ENCODE results near the gene IGF2BP2. TPM values are rescaled to one million over a fixed set of nuclear protein-coding genes. Genes with fewer than 3 reads are reported as not detected.
"Not testable (repeated sequence)": the region's sequence is repeated elsewhere in the genome, so short reads cannot be mapped to it uniquely, and the experiment has no call there.

IGF2BP2 gene
- total and polyA plus RNA-seq, 5 donors from 2014 or later, result 3.6 TPM; not detected in 4

GRCh38 chr3:185813691-185814215 is 11.1 kb downstream of the IGF2BP2 start:
- H3K9me3 Mint-ChIP-seq, result peaks cover 0 to 7% (median 0%) of the 10 kb centered on the region in 7 donors

GRCh38 chr3:185813205-185813604 is 11.6 kb downstream of the IGF2BP2 start:
- Histone ChIP-seq H3K36me3 (ENCODE audit: control insufficient read depth, insufficient read depth, low read length) (no peaks in the 10 kb centered on the region), H3K27ac (ENCODE audit: insufficient read depth, low read length, poor library complexity, severe bottlenecking) (no peak overlapping the region), H3K27me3 (ENCODE audit: control insufficient read depth, insufficient read depth, low read length) (peaks cover 13% of the 10 kb centered on the region), H3K9me3 (ENCODE audit: control insufficient read depth in 2 of 2, low read length in 2 of 2) (no peaks in the 10 kb centered on the region), H3K4me3 (ENCODE audit: low read depth, low read length) (no peak overlapping the region), H3K4me1 (ENCODE audit: control insufficient read depth, insufficient read depth, low read length, poor library complexity, severe bottlenecking) (no peaks in the 10 kb centered on the region)
- no peak for ATAC-seq (ENCODE audit: low read depth in 2 of 2)
- no peaks in the 10 kb centered on the region for H3K36me3 Mint-ChIP-seq
- H3K27me3 Mint-ChIP-seq, result peaks cover 54% of the 10 kb centered on the region
- H3K4me1 Mint-ChIP-seq, result no peaks in the 10 kb centered on the region
- H3K27ac Mint-ChIP-seq, result no peak overlapping the region
- DNase-seq, result no peak
- H3K4me3 Mint-ChIP-seq, result no peak overlapping the region
- H3K9me3 Mint-ChIP-seq, result peaks cover 0 to 5% (median 0%) of the 10 kb centered on the region in 7 donors

More at GRCh38 chr3:185813691-185814215, 11.1 kb downstream of the IGF2BP2 start:
- DNase-seq (no peak), ATAC-seq (ENCODE audit: low read depth in 2 of 2) (no peak)
- no peak overlapping the region for H3K4me3 Mint-ChIP-seq
- no peaks in the 10 kb centered on the region for H3K4me1 Mint-ChIP-seq
- Histone ChIP-seq H3K4me1 (ENCODE audit: control insufficient read depth, insufficient read depth, low read length, poor library complexity, severe bottlenecking) (no peaks in the 10 kb centered on the region), H3K36me3 (ENCODE audit: control insufficient read depth, insufficient read depth, low read length) (no peaks in the 10 kb centered on the region), H3K27ac (ENCODE audit: insufficient read depth, low read length, poor library complexity, severe bottlenecking) (no peak overlapping the region), H3K9me3 (ENCODE audit: control insufficient read depth in 2 of 2, low read length in 2 of 2) (no peaks in the 10 kb centered on the region), H3K4me3 (ENCODE audit: low read depth, low read length) (no peak overlapping the region), H3K27me3 (ENCODE audit: control insufficient read depth, insufficient read depth, low read length) (peaks cover 18% of the 10 kb centered on the region)
- H3K27ac Mint-ChIP-seq, result no peak overlapping the region
- H3K36me3 Mint-ChIP-seq, result no peaks in the 10 kb centered on the region
- peaks cover 60% of the 10 kb centered on the region for H3K27me3 Mint-ChIP-seq

- Mint-ChIP-seq H3K36me3 (no peaks in the 10 kb centered on the region), H3K27ac (no peak overlapping the region), H3K4me1 (no peaks in the 10 kb centered on the region), H3K27me3 (peaks cover 22% of the 10 kb centered on the region), H3K4me3 (no peak overlapping the region), H3K9me3 (peaks cover 0 to 2% (median 0%) of the 10 kb centered on the region in 7 donors)
- Histone ChIP-seq H3K4me1 (ENCODE audit: control insufficient read depth, insufficient read depth, low read length, poor library complexity, severe bottlenecking) (no peaks in the 10 kb centered on the region), H3K4me3 (ENCODE audit: low read depth, low read length) (no peak overlapping the region), H3K9me3 (ENCODE audit: control insufficient read depth in 2 of 2, low read length in 2 of 2) (no peaks in the 10 kb centered on the region), H3K27me3 (ENCODE audit: control insufficient read depth, insufficient read depth, low read length) (peaks cover 7% of the 10 kb centered on the region), H3K36me3 (ENCODE audit: control insufficient read depth, insufficient read depth, low read length) (no peaks in the 10 kb centered on the region), H3K27ac (ENCODE audit: insufficient read depth, low read length, poor library complexity, severe bottlenecking) (no peak overlapping the region)
- no peak for DNase-seq
- no peak for ATAC-seq (ENCODE audit: low read depth in 2 of 2)
These were observed 17.3 kb downstream of the IGF2BP2 start for GRCh38 chr3:185807445-185808068.

- not testable (repeated sequence) for ATAC-seq (ENCODE audit: low read depth in 2 of 2); H3K4me3 Mint-ChIP-seq
These were observed 26.1 kb downstream of the IGF2BP2 start for GRCh38 chr3:185798831-185799110.

GRCh38 chr3:185797993-185798830 is 26.6 kb downstream of the IGF2BP2 start:
- H3K4me3 Mint-ChIP-seq, result no peak overlapping the region
- peaks cover 0 to 3% (median 0%) of the 10 kb centered on the region in 4 donors for H3K4me1 Mint-ChIP-seq
- H3K27me3 Mint-ChIP-seq, result peaks cover 18% of the 10 kb centered on the region
- no peak overlapping the region for H3K27ac Mint-ChIP-seq
- no peak overlapping the region for H3K4me3 ChIP-seq (ENCODE audit: low read depth, low read length)
- no peak overlapping the region for H3K27ac ChIP-seq (ENCODE audit: insufficient read depth, low read length, poor library complexity, severe bottlenecking)
- H3K27me3 ChIP-seq (ENCODE audit: control insufficient read depth, insufficient read depth, low read length), result no peaks in the 10 kb centered on the region
- H3K9me3 ChIP-seq (ENCODE audit: control insufficient read depth in 2 of 2, low read length in 2 of 2), result no peaks in the 10 kb centered on the region
- H3K4me1 ChIP-seq (ENCODE audit: control insufficient read depth, insufficient read depth, low read length, poor library complexity, severe bottlenecking), result no peaks in the 10 kb centered on the region
- ATAC-seq (ENCODE audit: low read depth in 2 of 2) (no peak), DNase-seq (no peak)
- peaks cover 0 to 4% (median 2%) of the 10 kb centered on the region in 7 donors for H3K9me3 Mint-ChIP-seq
- no peaks in the 10 kb centered on the region for H3K36me3 Mint-ChIP-seq
- no peaks in the 10 kb centered on the region for H3K36me3 ChIP-seq (ENCODE audit: control insufficient read depth, insufficient read depth, low read length)

More at GRCh38 chr3:185798831-185799110, 26.1 kb downstream of the IGF2BP2 start:
- not testable (repeated sequence) for H3K36me3 Mint-ChIP-seq; H3K4me1 ChIP-seq (ENCODE audit: control insufficient read depth, insufficient read depth, low read length, poor library complexity, severe bottlenecking); H3K27ac Mint-ChIP-seq; H3K4me1 Mint-ChIP-seq; H3K27me3 ChIP-seq (ENCODE audit: control insufficient read depth, insufficient read depth, low read length); H3K27ac ChIP-seq (ENCODE audit: insufficient read depth, low read length, poor library complexity, severe bottlenecking); H3K36me3 ChIP-seq (ENCODE audit: control insufficient read depth, insufficient read depth, low read length); H3K9me3 Mint-ChIP-seq; H3K9me3 ChIP-seq (ENCODE audit: control insufficient read depth in 2 of 2, low read length in 2 of 2); DNase-seq; H3K4me3 ChIP-seq (ENCODE audit: low read depth, low read length)
- H3K27me3 Mint-ChIP-seq, result peaks cover 18% of the 10 kb centered on the region

- Histone ChIP-seq H3K4me1 (ENCODE audit: control insufficient read depth, insufficient read depth, low read length, poor library complexity, severe bottlenecking) (no peaks in the 10 kb centered on the region), H3K27me3 (ENCODE audit: control insufficient read depth, insufficient read depth, low read length) (no peaks in the 10 kb centered on the region), H3K4me3 (ENCODE audit: low read depth, low read length) (no peak overlapping the region), H3K27ac (ENCODE audit: insufficient read depth, low read length, poor library complexity, severe bottlenecking) (no peak overlapping the region), H3K9me3 (ENCODE audit: control insufficient read depth in 2 of 2, low read length in 2 of 2) (no peaks in the 10 kb centered on the region), H3K36me3 (ENCODE audit: control insufficient read depth, insufficient read depth, low read length) (no peaks in the 10 kb centered on the region)
- Mint-ChIP-seq H3K27me3 (peaks cover 18% of the 10 kb centered on the region), H3K9me3 (peaks cover 0 to 4% (median 2%) of the 10 kb centered on the region in 7 donors), H3K4me1 (peaks cover 0 to 3% (median 0%) of the 10 kb centered on the region in 4 donors), H3K4me3 (peak overlapping the region in 1 of 4 donors; percentile 83), H3K27ac (no peak overlapping the region), H3K36me3 (no peaks in the 10 kb centered on the region)
- DNase-seq, result no peak
- no peak for ATAC-seq (ENCODE audit: low read depth in 2 of 2)
These were observed 27.5 kb downstream of the IGF2BP2 start for GRCh38 chr3:185797108-185797881.

GRCh38 chr3:185796431-185797107 is 28.3 kb downstream of the IGF2BP2 start:
- no peak overlapping the region for H3K27ac Mint-ChIP-seq
- H3K9me3 Mint-ChIP-seq, result peaks cover 0 to 6% (median 2%) of the 10 kb centered on the region in 7 donors
- Histone ChIP-seq H3K27ac (ENCODE audit: insufficient read depth, low read length, poor library complexity, severe bottlenecking) (no peak overlapping the region), H3K4me1 (ENCODE audit: control insufficient read depth, insufficient read depth, low read length, poor library complexity, severe bottlenecking) (no peaks in the 10 kb centered on the region), H3K4me3 (ENCODE audit: low read depth, low read length) (no peak overlapping the region), H3K9me3 (ENCODE audit: control insufficient read depth in 2 of 2, low read length in 2 of 2) (no peaks in the 10 kb centered on the region), H3K36me3 (ENCODE audit: control insufficient read depth, insufficient read depth, low read length) (no peaks in the 10 kb centered on the region), H3K27me3 (ENCODE audit: control insufficient read depth, insufficient read depth, low read length) (no peaks in the 10 kb centered on the region)
- H3K36me3 Mint-ChIP-seq, result no peaks in the 10 kb centered on the region
- no peak overlapping the region for H3K4me3 Mint-ChIP-seq
- ATAC-seq (ENCODE audit: low read depth in 2 of 2), result no peak
- peaks cover 0 to 3% (median 0%) of the 10 kb centered on the region in 4 donors for H3K4me1 Mint-ChIP-seq
- H3K27me3 Mint-ChIP-seq, result peaks cover 17% of the 10 kb centered on the region
- DNase-seq, result no peak
